Stimulated activated CD4-positive, alpha-beta T cell treated with anti-CD3 and anti-CD28 coated beads, Interleukin-15, amount 100 ng/mL, for 48 hours (primary cell): ENCODE data around the gene ZNHIT1.
"Not testable (repeated sequence)": the region's sequence is repeated elsewhere in the genome, so short reads cannot be mapped to it uniquely, and the experiment has no call there.

ENCODE experiments used
- DNase-seq, 2 donors: peaks; one replicate each; pipeline ENCODE4 v3.0.0-alpha.2; 2020; ENCODE audit warnings: low read depth in 2 of 2

The ZNHIT1 gene

GRCh38 chr7:101186844-101187428 lies 31.0 kb upstream of the ZNHIT1 start:
- no peak for DNase-seq

- no peak for DNase-seq
Measured at GRCh38 chr7:101189109-101189508, 28.9 kb upstream of the ZNHIT1 start.

- no peak for DNase-seq
Measured at GRCh38 chr7:101195884-101196283, 22.1 kb upstream of the ZNHIT1 start.

DNA sequence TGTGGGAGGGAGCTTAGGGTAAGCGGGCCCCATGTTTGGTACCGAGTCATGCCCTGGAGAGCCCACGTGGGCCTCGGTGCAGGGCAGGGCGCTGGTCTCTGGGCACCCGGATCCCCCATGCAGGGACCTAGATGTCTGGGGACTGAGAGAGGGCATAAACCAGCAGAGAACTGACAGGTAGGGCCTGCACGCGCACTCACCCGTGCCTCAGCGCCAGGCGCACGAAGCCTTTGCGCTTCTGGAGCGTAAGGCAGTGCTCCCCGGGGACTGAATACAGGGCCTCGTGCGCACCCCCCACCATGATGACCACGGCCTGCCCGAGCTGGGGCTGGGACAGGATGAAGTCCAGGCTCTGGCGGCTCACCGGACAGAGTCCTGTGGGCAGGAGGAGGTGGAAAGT lies 20.0 kb upstream of the ZNHIT1 start:
- DNase-seq = no peak

- DNase-seq = no peak
Measured at GRCh38 chr7:101198476-101198875, 19.5 kb upstream of the ZNHIT1 start.

DNA sequence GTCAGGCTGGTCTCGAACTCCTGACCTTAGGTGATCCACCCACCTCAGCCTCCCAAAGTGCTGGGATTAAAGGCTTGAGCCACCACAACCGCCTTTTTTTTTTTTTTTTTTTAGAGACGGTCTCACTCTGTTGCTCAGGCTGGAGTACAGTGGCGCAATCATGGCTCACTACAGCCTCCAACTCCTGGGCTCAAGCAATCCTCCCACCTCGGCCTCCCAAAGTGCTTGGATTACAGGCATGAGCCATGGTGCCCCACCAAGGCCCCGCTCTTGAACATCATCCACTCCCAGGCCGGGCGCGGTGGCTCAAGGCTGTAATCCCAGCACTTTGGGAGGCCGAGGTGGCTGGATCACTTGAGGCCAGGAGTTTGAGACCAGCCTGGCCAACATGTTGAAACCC lies 18.4 kb upstream of the ZNHIT1 start:
- not testable (repeated sequence) for DNase-seq

DNA sequence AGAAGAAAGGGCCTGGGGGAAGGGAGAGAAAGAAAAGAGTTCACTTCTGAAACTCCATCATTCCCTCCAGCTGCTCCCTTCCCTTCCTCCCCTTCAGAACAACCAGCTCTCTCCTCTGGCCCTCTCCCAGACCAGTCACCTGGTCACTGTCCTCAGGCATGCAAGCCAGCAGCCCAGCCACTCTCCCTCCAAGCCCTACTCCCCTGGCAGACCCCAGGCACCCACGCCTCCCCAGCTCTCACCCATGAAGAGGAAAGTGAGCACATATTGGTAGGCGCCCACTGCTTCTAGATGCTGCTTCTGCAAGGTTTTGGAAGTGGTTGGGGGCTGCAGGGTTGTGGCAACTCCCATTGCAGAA lies 17.5 kb upstream of the ZNHIT1 start:
- DNase-seq = no peak

DNA sequence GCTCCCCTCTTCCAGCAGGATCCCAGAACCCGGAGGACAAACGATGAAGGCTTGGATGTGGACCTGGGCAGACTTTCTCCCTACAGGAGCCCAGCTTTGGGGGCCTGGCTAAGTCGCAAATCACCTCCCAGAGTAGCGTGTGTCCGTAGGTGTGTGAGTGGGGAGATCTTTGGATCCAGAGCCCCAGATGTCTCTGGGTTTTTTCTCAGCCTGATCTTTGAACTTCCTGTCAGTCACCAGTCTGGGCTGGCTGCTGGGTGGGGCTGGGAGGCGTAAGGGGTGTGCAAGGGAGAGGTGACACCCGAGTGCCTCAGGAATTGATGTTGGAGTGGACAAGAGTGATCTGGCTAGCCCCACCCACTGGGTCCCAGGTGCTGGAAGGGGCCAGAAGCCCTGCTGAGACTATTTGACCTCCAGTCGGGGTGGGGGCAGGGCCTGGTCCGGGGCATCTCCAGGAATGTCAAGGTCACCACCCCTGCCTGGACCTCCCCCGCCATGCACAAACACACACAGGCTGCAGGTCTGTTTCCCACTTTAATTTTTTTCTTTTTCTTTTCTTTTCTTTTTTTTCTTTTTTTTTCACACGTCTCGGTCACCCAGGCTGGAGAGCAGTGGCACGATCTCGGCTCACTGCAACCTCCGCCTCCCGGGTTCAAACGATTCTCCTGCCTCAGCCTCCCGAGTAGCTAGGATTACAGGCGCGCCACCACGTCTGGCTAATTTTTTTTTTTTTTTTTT lies 16.9 kb upstream of the ZNHIT1 start, which contains the start of gene MOGAT3:
Gene MOGAT3 (minus strand): TSS at position 175 of the 738 bp plus-strand sequence. CDS start 182 bp downstream, outside the sequence.
- no peak for DNase-seq

- no peak for DNase-seq
Measured at GRCh38 chr7:101201695-101202602, 16.0 kb upstream of the ZNHIT1 start.

GRCh38 chr7:101202603-101202918 lies 15.4 kb upstream of the ZNHIT1 start:
- DNase-seq = no peak

DNA sequence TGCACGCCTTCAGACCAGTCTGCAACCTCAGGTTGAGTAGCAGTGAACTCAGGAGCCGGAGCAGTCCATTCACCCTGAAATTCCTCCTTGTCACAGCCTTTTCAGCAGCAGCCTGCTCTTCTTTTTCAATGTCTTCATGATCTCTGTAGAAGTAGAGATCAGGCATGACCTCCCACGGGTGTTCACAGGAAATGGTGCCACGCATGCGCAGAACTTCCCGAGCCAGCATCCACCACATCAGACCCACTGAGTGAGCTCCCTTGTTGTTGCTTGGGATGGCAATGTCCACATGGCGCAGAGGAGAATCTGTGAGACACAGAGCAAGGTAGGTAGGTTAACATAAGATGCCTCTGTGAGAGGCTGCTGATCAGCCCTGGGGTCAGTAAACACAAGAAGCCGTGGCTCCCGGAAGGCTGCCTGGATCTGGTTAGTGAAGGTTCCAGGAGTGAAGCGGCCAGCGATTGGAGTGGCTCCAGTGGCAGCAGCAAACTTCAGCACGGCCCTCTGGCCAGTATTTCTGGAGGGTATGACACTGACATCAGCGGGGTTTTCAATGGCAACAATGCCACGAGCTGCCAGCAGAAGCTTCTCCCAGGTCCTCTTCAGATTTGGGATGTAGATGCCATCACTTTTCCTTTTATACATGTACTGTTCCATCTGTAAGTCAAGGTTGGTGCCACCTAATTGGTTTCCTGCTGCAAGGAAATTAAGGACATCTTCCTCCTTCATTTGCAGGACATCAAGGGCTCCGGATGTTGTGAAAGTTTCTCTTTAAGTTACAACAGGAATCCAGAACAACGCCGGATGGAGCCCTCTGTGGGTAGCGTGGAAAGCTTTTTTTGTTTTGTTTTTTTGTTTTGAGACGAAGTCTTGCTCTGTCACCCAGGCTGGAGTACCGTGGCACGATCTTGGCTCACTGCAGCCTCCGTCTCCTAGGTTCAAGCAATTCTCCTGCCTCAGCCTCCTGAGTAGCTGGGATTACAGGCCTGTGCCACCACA lies 13.9 kb upstream of the ZNHIT1 start:
- DNase-seq = peak in 1 of 2 donors; percentile 13

- no peak for DNase-seq
Measured at GRCh38 chr7:101205901-101206664, 11.9 kb upstream of the ZNHIT1 start.

- DNase-seq = no peak
Measured at GRCh38 chr7:101206665-101207042, 11.3 kb upstream of the ZNHIT1 start.

DNA sequence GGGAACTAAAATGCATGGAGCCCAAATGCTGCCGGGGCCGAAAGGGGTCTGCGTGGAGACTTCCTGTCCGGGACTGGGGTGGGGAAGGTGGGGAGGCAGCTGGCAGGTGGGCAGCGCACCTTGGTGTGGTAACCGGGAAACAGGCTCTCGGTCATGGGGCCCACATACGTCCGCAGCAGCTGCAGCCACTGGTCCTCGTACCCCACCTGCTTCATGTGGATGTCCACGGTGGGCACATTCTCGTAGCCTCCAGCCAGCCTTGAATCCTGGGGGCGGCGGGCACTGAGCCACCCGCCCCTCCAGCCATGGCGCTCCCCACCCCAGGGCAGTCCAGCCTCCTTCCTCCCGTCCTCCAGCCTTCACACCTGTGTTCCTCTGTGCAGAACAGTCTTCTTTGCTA lies 10.5 kb upstream of the ZNHIT1 start:
- DNase-seq = no peak

DNA sequence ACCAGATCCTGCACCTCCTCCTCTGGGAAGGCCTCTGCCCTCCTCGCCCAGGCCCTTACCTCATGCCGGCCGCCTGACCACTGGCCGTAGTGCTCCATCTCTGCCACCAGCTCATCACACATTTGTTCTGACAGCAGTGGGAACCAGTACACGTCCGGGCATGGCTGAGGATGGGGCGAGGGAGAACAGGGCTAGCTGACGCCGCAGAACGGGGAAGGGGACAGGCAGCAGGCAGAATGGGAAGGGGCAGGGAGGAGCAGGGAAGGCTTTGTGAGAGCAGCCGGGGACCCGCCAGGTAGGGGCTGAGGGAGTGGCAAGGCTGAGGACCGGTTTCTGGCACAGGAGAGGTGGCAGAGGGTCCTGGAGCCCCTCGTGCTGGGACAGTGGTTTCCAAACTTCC lies 9.2 kb upstream of the ZNHIT1 start:
- DNase-seq = no peak

- DNase-seq = no peak
Measured at GRCh38 chr7:101210143-101210542, 7.8 kb upstream of the ZNHIT1 start.

- DNase-seq = no peak
Measured at GRCh38 chr7:101211501-101211900, 6.5 kb upstream of the ZNHIT1 start.

- DNase-seq = no peak
Measured at GRCh38 chr7:101212014-101212413, 6.0 kb upstream of the ZNHIT1 start.

DNA sequence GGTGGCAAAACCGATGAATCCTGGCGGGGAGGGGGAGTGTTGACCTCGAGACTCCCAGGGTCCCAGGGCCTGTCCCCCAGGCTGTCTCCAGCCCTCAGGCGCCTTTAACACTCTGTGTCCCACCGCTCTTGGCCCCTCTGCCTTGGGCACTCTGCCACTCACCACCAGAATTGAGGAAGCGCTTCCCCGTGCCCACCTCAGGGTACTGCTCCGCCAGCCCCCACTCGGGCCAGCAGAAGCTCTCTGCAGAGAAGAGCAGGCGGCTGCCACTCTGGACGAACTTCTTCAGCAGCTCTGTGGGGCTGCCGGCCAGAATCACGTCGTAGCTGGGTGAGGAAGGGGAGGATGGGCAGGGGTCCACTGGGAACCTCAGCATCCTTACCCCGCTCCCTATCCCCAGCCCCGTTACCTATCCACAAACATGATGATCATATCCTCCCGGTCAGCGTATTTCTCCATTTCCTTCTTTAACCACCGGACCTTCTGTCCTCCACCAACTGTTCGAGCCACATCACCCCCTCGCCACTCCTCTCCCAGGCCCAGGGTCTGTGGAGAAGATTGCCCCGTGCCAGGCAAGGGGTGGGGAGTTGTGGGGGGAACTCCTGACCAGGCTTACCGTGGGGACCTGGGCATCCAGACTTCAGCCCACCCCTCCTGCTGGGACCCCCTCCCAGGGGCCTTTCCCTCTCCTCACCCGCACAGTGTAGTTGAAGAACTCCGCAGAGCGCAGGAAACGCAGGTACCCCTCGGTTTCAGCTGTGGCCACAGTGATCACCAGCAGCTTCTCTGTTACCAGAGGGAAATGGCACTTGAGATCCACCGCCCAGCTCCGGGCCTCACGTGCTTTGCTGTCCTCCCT lies 1.7 kb upstream of the ZNHIT1 start:
- no peak for DNase-seq

DNA sequence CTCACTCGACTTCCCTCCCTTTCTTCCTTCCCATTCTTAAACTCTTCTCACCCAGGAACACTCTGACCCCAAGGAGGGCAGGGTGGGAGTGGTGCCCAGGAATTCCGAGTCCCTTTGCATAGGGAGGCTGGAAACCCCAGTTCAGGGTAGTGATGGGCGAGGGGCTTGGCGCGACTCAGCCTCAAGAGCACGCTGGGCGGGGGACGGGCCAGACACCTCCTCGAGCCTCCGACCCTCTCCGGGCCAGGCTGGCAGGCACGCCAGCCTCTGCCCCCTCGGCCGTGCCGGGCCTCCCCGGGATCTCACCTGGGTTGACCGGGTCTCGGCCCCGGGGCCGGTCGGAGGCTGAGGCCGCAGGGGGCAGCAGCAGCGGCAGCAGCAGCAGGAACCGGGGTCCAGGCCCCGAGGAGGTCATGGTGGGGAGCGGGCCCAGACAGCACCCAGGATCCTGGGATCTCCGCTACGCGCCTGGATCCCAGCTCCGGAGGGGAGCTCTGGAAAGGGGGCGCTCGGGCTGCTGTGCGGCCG lies 1.0 kb upstream of the ZNHIT1 start:
- DNase-seq = no peak
